ENCODE results near the gene TMEM132D. TPM values are rescaled to one million over a fixed set of nuclear protein-coding genes. Genes with fewer than 3 reads are reported as not detected.

TMEM132D gene
- total and polyA plus RNA-seq, 2 of the 8 experiments (the other 6 are each of a cell fraction or from before 2014, with no cell fraction given) = 3.5 to 10.1 TPM

DNA sequence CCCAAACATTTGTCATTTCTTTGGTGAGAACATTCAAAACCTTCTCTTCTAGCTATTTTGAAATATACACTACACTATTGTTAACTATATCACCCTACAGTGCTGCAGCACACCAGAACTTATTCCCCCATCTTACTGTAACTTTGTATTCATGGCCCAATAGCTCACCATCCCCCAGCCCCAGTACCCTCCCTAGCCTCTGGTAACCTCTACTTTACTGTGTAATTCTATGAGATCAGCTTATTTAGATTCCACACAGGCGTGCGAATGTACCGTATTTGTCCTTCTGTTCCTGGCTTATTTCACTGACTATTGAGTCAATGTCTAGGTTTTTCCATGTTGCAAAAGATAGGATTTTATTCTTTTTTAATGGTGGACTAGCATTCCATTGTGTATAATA, 469.0 kb downstream of the TMEM132D start (continued):
- TF ChIP-seq ASH2L (IDR thresholded peaks at IDR 0.05; ENCODE audit: low read length) = no peak
- TF ChIP-seq BACH1 (IDR thresholded peaks at IDR 0.05; ENCODE audit: low read length) = no peak
- no peak for TF ChIP-seq CBX8 (IDR thresholded peaks at IDR 0.05; ENCODE audit: borderline replicate concordance, low read depth, low read length)
- TF ChIP-seq ZNF274 (IDR thresholded peaks at IDR 0.05; ENCODE audit: borderline replicate concordance, extremely low read depth, low read length) = no peak
- no peak for TF ChIP-seq JUN (IDR thresholded peaks at IDR 0.05; ENCODE audit: low read depth, low read length)
- no peak for TF ChIP-seq KDM5A (IDR thresholded peaks at IDR 0.05; ENCODE audit: low read length)
- TF ChIP-seq RNF2 (IDR thresholded peaks at IDR 0.05; ENCODE audit: borderline replicate concordance, low read depth, low read length, missing control alignments, poor library complexity, severe bottlenecking) = no peak
- TF ChIP-seq, protein P1, sequence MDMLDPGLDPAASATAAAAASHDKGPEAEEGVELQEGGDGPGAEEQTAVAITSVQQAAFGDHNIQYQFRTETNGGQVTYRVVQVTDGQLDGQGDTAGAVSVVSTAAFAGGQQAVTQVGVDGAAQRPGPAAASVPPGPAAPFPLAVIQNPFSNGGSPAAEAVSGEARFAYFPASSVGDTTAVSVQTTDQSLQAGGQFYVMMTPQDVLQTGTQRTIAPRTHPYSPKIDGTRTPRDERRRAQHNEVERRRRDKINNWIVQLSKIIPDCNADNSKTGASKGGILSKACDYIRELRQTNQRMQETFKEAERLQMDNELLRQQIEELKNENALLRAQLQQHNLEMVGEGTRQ (IDR thresholded peaks at IDR 0.05; ENCODE audit: low read length) = no peak

Data from H1 (cell line).